B cell (primary cell): ENCODE results near the gene CEP112. TPM values are rescaled to one million over a fixed set of nuclear protein-coding genes. Genes with fewer than 3 reads are reported as not detected.

ENCODE experiments used
- ATAC-seq: fragments of 200-7000 bp; cut with Tn5 transposase; one replicate; pipeline ENCODE4 v1.10.0; 2021; ENCODE audit warnings: low read depth, mild to moderate bottlenecking, moderate number of reproducible peaks, moderate library complexity
- CTCF ChIA-PET: fragments of 350-600 bp; sonication (Branson Sonifier 250); formaldehyde crosslinking; loops from one replicate; lab custom pipeline; 2021; ENCODE audit warnings: antibody characterized with exemption, inconsistent platforms; lab: Charles Lee
- POLR2A ChIA-PET: fragments of 350-600 bp; sonication (Branson Sonifier 250); formaldehyde crosslinking; loops from one replicate; lab custom pipeline; 2021; ENCODE audit warnings: antibody characterized with exemption; lab: Charles Lee
- DNase-seq: peaks from one replicate; pipeline ENCODE4 v3.0.0; 2013
- H2AFZ ChIP-seq: 2 replicates; pipeline ENCODE4 v1.6.1; 2012; ENCODE audit warnings: mild to moderate bottlenecking, low read depth, low read length; ENCODE audit not compliant: insufficient read depth, poor library complexity, severe bottlenecking
- H3K27ac ChIP-seq, 2 donors: 1 replicate in 1 of 2; 2 replicates in 1 of 2; pipeline ENCODE4 v1.5.1; 2012 to 2013; ENCODE audit warnings: low read length in 2 of 2, mild to moderate bottlenecking in 2 of 2, moderate library complexity in 1 of 2
- H3K27me3 ChIP-seq, 4 experiments: fragments of 200-600 bp in 1 of 4; sonication (generic) in 1 of 4; replicated peaks in 1 of 4; 1 replicate in 2 of 4; 2 replicates in 2 of 4; pipeline versions ENCODE4 v1.6.1 to v1.7.0; 2013 to 2016; ENCODE audit warnings: low read length in 3 of 4, mild to moderate bottlenecking in 2 of 4, mixed read lengths in 1 of 4, moderate library complexity in 1 of 4; ENCODE audit not compliant: insufficient read depth in 4 of 4, control insufficient read depth in 3 of 4; ENCODE audit errors: control extremely low read depth in 1 of 4
- H3K36me3 ChIP-seq, 2 experiments: replicated peaks in 1 of 2; 1 replicate in 1 of 2; 2 replicates in 1 of 2; pipeline versions ENCODE4 v1.6.1 to v1.7.1; 2013; ENCODE audit warnings: low read length in 1 of 2; ENCODE audit not compliant: insufficient read depth in 2 of 2, control insufficient read depth in 1 of 2; ENCODE audit errors: control extremely low read depth in 1 of 2, extremely low read depth in 1 of 2
- H3K4me1 ChIP-seq, 2 donors: fragments of 200-600 bp in 1 of 2; sonication (generic) in 1 of 2; 1 replicate in 1 of 2; 2 replicates in 1 of 2; pipeline versions ENCODE4 v1.5.1 to v1.6.1; 2013 to 2017; ENCODE audit warnings: low read length in 2 of 2; ENCODE audit not compliant: control insufficient read depth in 2 of 2, insufficient read depth in 2 of 2
- H3K4me2 ChIP-seq: replicated peaks from 2 replicates; pipeline ENCODE3; 2012; ENCODE audit warnings: mild to moderate bottlenecking, low read depth, low read length; ENCODE audit not compliant: poor library complexity, severe bottlenecking
- H3K4me3 ChIP-seq, 5 experiments: fragments of 200-600 bp in 1 of 5; sonication (generic) in 1 of 5; 1 replicate in 3 of 5; 2 replicates in 2 of 5; pipeline versions ENCODE4 v1.5.1 to v1.7.0; 2011 to 2016; ENCODE audit warnings: low read length in 4 of 5, mild to moderate bottlenecking in 4 of 5, low read depth in 2 of 5, control low read depth in 1 of 5, moderate library complexity in 1 of 5; ENCODE audit not compliant: insufficient read depth in 1 of 5; ENCODE audit errors: control extremely low read depth in 1 of 5, extremely low read depth in 1 of 5
- H3K79me2 ChIP-seq: fragments of 200-600 bp; sonication (generic); one replicate; pipeline ENCODE4 v1.6.0; 2016; ENCODE audit warnings: low read length; ENCODE audit not compliant: control insufficient read depth, insufficient read depth
- H3K9ac ChIP-seq: fragments of 200-600 bp; sonication (generic); 2 replicates; pipeline ENCODE4 v1.6.1; 2017; ENCODE audit warnings: mild to moderate bottlenecking, low read length, moderate library complexity
- H3K9me3 ChIP-seq, 3 donors: one replicate each; pipeline versions ENCODE4 v1.6.1 to v1.7.1; 2013; ENCODE audit warnings: low read length in 2 of 3; ENCODE audit not compliant: control insufficient read depth in 2 of 3, insufficient read depth in 1 of 3; ENCODE audit errors: control extremely low read depth in 1 of 3
- H4K20me1 ChIP-seq: 2 replicates; pipeline ENCODE4 v1.6.0; 2012; ENCODE audit warnings: mild to moderate bottlenecking, low read length; ENCODE audit not compliant: insufficient read depth, control insufficient read depth, poor library complexity, severe bottlenecking
- H3K27ac Mint-ChIP-seq: one replicate; pipeline ENCODE4 v1.8.0; 2021; ENCODE audit warnings: mixed read lengths
- H3K27me3 Mint-ChIP-seq: one replicate; pipeline ENCODE4 v1.8.0; 2021; ENCODE audit warnings: mixed read lengths
- H3K4me1 Mint-ChIP-seq: one replicate; pipeline ENCODE4 v1.8.0; 2021; ENCODE audit warnings: mixed read lengths
- H3K4me3 Mint-ChIP-seq: one replicate; pipeline ENCODE4 v1.8.0; 2021; ENCODE audit warnings: mixed read lengths
- H3K9me3 Mint-ChIP-seq: one replicate; pipeline ENCODE4 v1.8.0; 2022; ENCODE audit warnings: mixed read lengths; ENCODE audit not compliant: insufficient read depth
- EZH2 ChIP-seq: IDR thresholded peaks from 2 replicates; pipeline ENCODE4 v1.6.1; 2012; ENCODE audit warnings: borderline replicate concordance, low read depth, mild to moderate bottlenecking, moderate library complexity, low read length; ENCODE audit not compliant: insufficient read depth, poor library complexity, severe bottlenecking
- WGBS: methylation state at CpG from one replicate; pipeline ENCODE4 v1.1.5; 2013; ENCODE audit warnings: missing lambda C conversion rate; ENCODE audit not compliant: insufficient coverage; 5-methylcytosine and 5-hydroxymethylcytosine counted together
- intact Hi-C: fragments of 100-400 bp; cut with micrococcal nuclease; formaldehyde crosslinking; loops from one replicate; pipeline ENCODE4 v1.10.0; 2022
- polyA plus RNA-seq: library from polyadenylated mRNA; depleted of rRNA; stranded (reverse); fragments of >200 nt; gene quantifications from 2 replicates; pipeline ENCODE4 v1.2.3, GENCODE V29; 2012
- total RNA-seq, 2 donors: library from RNA; stranded (reverse); fragments of 120-200 nt in 1 of 2; gene quantifications; 1 replicate in 1 of 2; 2 replicates in 1 of 2; pipeline versions ENCODE4 v1.2.3 to v1.2.4, GENCODE V29; 2013 to 2022
- TF ChIP-seq, protein P1 (sequence below): fragments of 200-600 bp; IDR thresholded peaks from one replicate; pipeline ENCODE4 v1.8.0; 2022; ENCODE audit warnings: antibody characterized with exemption, mild to moderate bottlenecking

Gene CEP112
- total and polyA plus RNA-seq, 2 donors (not counting 1 experiment from before 2014, with no cell fraction given) = 0.57 to 4.6 TPM

DNA sequence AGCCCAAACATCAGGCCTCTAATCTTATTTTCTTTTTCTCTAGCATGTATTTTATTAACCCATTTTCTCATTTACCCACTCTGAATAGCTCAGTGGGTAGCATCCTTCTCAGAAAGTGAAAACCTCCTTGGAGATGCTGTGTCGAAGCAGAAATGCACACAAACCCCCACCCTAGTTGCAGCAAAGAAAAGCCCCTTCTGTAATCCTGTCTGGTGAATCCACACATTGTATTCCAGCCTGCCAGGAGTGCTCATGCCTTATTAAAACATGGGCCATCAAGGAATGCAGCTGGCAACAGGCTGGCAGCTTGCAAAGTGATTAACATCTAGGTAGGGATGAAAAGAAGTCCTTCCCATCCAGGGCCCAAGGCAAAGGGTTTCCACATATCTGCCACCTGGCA lies 590.8 kb downstream of the CEP112 start:
- CTCF ChIA-PET = no interaction called here
- 90% methylated on average over 1 of the region's 1 CpG for WGBS
- Histone ChIP-seq H4K20me1 (no peaks in the 10 kb centered on the region), H3K36me3 (no peaks in the 10 kb centered on the region), H3K9me3 (no peaks in the 10 kb centered on the region), H3K27ac (no peak overlapping the region), H3K4me1 (no peaks in the 10 kb centered on the region), H3K9ac (no peak overlapping the region), H3K4me3 (no peak overlapping the region), H3K79me2 (no peaks in the 10 kb centered on the region), H3K4me2 (no peak overlapping the region), H3K27me3 (no peaks in the 10 kb centered on the region), H2AFZ (no peak overlapping the region)
- intact Hi-C loops = no loop called here
- no peaks in the 10 kb centered on the region for H3K4me1 Mint-ChIP-seq
- POLR2A ChIA-PET = no interaction called here
- H3K27ac Mint-ChIP-seq = no peak overlapping the region
- peaks cover 14% of the 10 kb centered on the region for H3K27me3 Mint-ChIP-seq
- no peak for TF ChIP-seq EZH2
- TF ChIP-seq, protein P1, sequence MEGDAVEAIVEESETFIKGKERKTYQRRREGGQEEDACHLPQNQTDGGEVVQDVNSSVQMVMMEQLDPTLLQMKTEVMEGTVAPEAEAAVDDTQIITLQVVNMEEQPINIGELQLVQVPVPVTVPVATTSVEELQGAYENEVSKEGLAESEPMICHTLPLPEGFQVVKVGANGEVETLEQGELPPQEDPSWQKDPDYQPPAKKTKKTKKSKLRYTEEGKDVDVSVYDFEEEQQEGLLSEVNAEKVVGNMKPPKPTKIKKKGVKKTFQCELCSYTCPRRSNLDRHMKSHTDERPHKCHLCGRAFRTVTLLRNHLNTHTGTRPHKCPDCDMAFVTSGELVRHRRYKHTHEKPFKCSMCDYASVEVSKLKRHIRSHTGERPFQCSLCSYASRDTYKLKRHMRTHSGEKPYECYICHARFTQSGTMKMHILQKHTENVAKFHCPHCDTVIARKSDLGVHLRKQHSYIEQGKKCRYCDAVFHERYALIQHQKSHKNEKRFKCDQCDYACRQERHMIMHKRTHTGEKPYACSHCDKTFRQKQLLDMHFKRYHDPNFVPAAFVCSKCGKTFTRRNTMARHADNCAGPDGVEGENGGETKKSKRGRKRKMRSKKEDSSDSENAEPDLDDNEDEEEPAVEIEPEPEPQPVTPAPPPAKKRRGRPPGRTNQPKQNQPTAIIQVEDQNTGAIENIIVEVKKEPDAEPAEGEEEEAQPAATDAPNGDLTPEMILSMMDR = no peak
- no peak overlapping the region for H3K4me3 Mint-ChIP-seq
- no peak for ATAC-seq
- H3K9me3 Mint-ChIP-seq = no peaks in the 10 kb centered on the region
- DNase-seq = no peak

DNA sequence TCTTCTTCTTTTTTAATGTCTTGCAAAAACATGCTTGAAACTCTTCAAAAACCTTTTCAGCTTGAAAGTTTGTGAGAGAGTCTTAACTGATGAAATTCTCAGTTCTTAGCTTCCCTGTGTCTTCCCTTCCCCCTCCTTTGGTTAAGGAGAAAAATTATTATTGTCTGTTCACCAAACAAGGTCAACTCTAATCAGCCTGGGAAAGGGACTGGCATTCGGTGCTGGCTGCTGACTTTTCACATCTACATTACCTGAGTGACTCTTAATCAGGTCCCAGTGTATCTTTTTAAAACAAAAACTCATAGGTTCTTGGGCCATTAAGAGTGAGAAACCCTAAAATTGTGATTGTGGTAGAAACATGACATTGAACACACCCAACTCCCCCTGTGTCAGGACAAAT lies 591.4 kb downstream of the CEP112 start:
- Histone ChIP-seq H4K20me1 (no peaks in the 10 kb centered on the region), H3K4me3 (no peak overlapping the region), H3K9me3 (no peaks in the 10 kb centered on the region), H3K4me2 (no peak overlapping the region), H3K79me2 (no peaks in the 10 kb centered on the region), H3K27ac (no peak overlapping the region), H2AFZ (no peak overlapping the region), H3K4me1 (no peaks in the 10 kb centered on the region), H3K9ac (no peak overlapping the region), H3K27me3 (no peaks in the 10 kb centered on the region), H3K36me3 (no peaks in the 10 kb centered on the region)
- H3K4me1 Mint-ChIP-seq = no peaks in the 10 kb centered on the region
- no peak for TF ChIP-seq EZH2
- TF ChIP-seq, protein P1 = no peak
- H3K4me3 Mint-ChIP-seq = no peak overlapping the region
- WGBS = no CpG with 5 or more reads among the region's 1 CpG
- intact Hi-C loops = no loop called here
- no peak for DNase-seq
- no peak for ATAC-seq
- ChIA-PET CTCF (no interaction called here), POLR2A (no interaction called here)
- H3K27me3 Mint-ChIP-seq = peaks cover 14% of the 10 kb centered on the region
- H3K27ac Mint-ChIP-seq = no peak overlapping the region
- no peaks in the 10 kb centered on the region for H3K9me3 Mint-ChIP-seq
